GM23338 (cell line): ENCODE measurements around the gene SGK1. TPM values are rescaled to one million over a fixed set of nuclear protein-coding genes. Genes with fewer than 3 reads are reported as not detected.

Source experiments
- ATAC-seq: fragments of 200-7000 bp; cut with Tn5 transposase; 3 replicates; pipeline ENCODE4 v1.9.1; 2020
- DNase-seq: peaks from one replicate; pipeline ENCODE4 v3.0.0-alpha.2; 2015; ENCODE audit warnings: low spot score
- H2AFZ ChIP-seq: fragments of 200-600 bp; sonication (generic); 2 replicates; pipeline ENCODE4 v1.8.0; 2016; ENCODE audit warnings: antibody characterized with exemption, mild to moderate bottlenecking, moderate library complexity
- H3F3A ChIP-seq: fragments of 200-600 bp; sonication (generic); replicated peaks from 2 replicates; pipeline ENCODE4 v1.8.0; 2017; ENCODE audit warnings: antibody characterized with exemption, mixed run types, low read depth
- H3K27ac ChIP-seq: fragments of 200-600 bp; sonication (generic); 2 replicates; pipeline ENCODE4 v1.6.1; 2016; ENCODE audit warnings: low read depth
- H3K27me3 ChIP-seq: fragments of 200-600 bp; sonication (generic); 2 replicates; pipeline ENCODE4 v1.8.0; 2016; ENCODE audit warnings: mild to moderate bottlenecking, mixed run types, moderate library complexity; ENCODE audit not compliant: insufficient read depth
- H3K36me3 ChIP-seq: fragments of 200-600 bp; sonication (generic); 2 replicates; pipeline ENCODE4 v1.8.0; 2016; ENCODE audit warnings: mild to moderate bottlenecking; ENCODE audit not compliant: insufficient read depth
- H3K4me1 ChIP-seq: fragments of 200-600 bp; sonication (generic); 2 replicates; pipeline ENCODE4 v1.8.0; 2016; ENCODE audit warnings: mild to moderate bottlenecking, moderate library complexity; ENCODE audit not compliant: insufficient read depth
- H3K4me2 ChIP-seq: fragments of 200-600 bp; sonication (generic); 2 replicates; pipeline ENCODE4 v1.7.1; 2017; ENCODE audit warnings: mixed run types
- H3K4me3 ChIP-seq: fragments of 200-600 bp; sonication (generic); 2 replicates; pipeline ENCODE4 v1.6.1; 2016; ENCODE audit warnings: mixed run types
- H3K79me2 ChIP-seq: fragments of 200-600 bp; sonication (generic); replicated peaks from 2 replicates; pipeline ENCODE4 v1.8.0; 2017; ENCODE audit warnings: mild to moderate bottlenecking; ENCODE audit not compliant: insufficient read depth
- H3K9me2 ChIP-seq: fragments of 200-600 bp; sonication (generic); 2 replicates; pipeline ENCODE4 v1.8.0; 2017; ENCODE audit not compliant: insufficient read depth
- H4K20me1 ChIP-seq: fragments of 200-600 bp; sonication (generic); replicated peaks from 2 replicates; pipeline ENCODE4 v1.8.0; 2017; ENCODE audit warnings: mild to moderate bottlenecking; ENCODE audit not compliant: insufficient read depth
- H3K27ac Mint-ChIP-seq: 2 replicates; pipeline ENCODE4 v1.8.0; 2020; ENCODE audit warnings: inconsistent platforms, mild to moderate bottlenecking, moderate library complexity, mixed read lengths
- H3K27me3 Mint-ChIP-seq: 3 replicates; pipeline ENCODE4 v1.8.0; 2022; ENCODE audit warnings: low read depth, mild to moderate bottlenecking, moderate library complexity, mixed read lengths, inconsistent platforms; ENCODE audit not compliant: insufficient read depth, poor library complexity
- H3K36me3 Mint-ChIP-seq: 3 replicates; pipeline ENCODE4 v1.8.0; 2021; ENCODE audit warnings: low read depth, mild to moderate bottlenecking, inconsistent platforms, moderate library complexity, mixed read lengths
- H3K4me1 Mint-ChIP-seq: 3 replicates; pipeline ENCODE4 v1.8.0; 2020; ENCODE audit warnings: mild to moderate bottlenecking, inconsistent platforms, mixed read lengths
- H3K4me3 Mint-ChIP-seq: 3 replicates; pipeline ENCODE4 v1.8.0; 2021; ENCODE audit warnings: moderate library complexity, mild to moderate bottlenecking, inconsistent platforms, mixed read lengths
- H3K9me3 Mint-ChIP-seq: 3 replicates; pipeline ENCODE4 v1.8.0; 2020; ENCODE audit warnings: moderate library complexity, mild to moderate bottlenecking, inconsistent platforms, mixed read lengths
- EZH2 ChIP-seq: fragments of 200-600 bp; sonication (generic); IDR thresholded peaks from one replicate; pipeline ENCODE4 v1.8.0; 2017; ENCODE audit warnings: antibody characterized with exemption, mild to moderate bottlenecking, low read depth; ENCODE audit not compliant: unreplicated experiment
- JUNB ChIP-seq: IDR thresholded peaks from one replicate; pipeline ENCODE4 v1.6.1; 2016; ENCODE audit warnings: antibody characterized with exemption; ENCODE audit not compliant: unreplicated experiment
- POLR2AphosphoS5 ChIP-seq: IDR thresholded peaks from 2 replicates; pipeline ENCODE4 v1.6.1; 2016; ENCODE audit warnings: antibody characterized with exemption, low read depth
- ZNF331 ChIP-seq: fragments of 250-450 bp; sonication (Bioruptor Pico); IDR thresholded peaks from 2 replicates; pipeline ENCODE4 v1.5.0; 2020; ENCODE audit warnings: low read depth, mild to moderate bottlenecking, moderate library complexity
- polyA plus RNA-seq: library from polyadenylated mRNA; unstranded; fragments of >200 nt; fragmentation: Nextera tagmentation; extraction: Ambion mirVana; gene quantifications from 2 replicates; pipeline ENCODE4 v1.2.1, GENCODE V29; 2016
- total RNA-seq: library from RNA; depleted of rRNA; stranded (reverse); fragments of >200 nt; shearing (Covaris generic); gene quantifications from 2 replicates; pipeline ENCODE4 v1.2.3, GENCODE V29; 2014
- TF ChIP-seq, protein P1 (sequence below): fragments of 250-450 bp; sonication (Bioruptor Pico); IDR thresholded peaks from 2 replicates; pipeline ENCODE4 v1.5.0; 2020; ENCODE audit warnings: mild to moderate bottlenecking, moderate library complexity
- TF ChIP-seq, protein P2 (sequence below): IDR thresholded peaks from one replicate; pipeline ENCODE4 v1.6.1; 2018; ENCODE audit warnings: antibody characterized with exemption; ENCODE audit not compliant: unreplicated experiment

Gene SGK1
- total and polyA plus RNA-seq, 2 experiments from 2014 or later: 16.3 to 37.2 TPM

DNA sequence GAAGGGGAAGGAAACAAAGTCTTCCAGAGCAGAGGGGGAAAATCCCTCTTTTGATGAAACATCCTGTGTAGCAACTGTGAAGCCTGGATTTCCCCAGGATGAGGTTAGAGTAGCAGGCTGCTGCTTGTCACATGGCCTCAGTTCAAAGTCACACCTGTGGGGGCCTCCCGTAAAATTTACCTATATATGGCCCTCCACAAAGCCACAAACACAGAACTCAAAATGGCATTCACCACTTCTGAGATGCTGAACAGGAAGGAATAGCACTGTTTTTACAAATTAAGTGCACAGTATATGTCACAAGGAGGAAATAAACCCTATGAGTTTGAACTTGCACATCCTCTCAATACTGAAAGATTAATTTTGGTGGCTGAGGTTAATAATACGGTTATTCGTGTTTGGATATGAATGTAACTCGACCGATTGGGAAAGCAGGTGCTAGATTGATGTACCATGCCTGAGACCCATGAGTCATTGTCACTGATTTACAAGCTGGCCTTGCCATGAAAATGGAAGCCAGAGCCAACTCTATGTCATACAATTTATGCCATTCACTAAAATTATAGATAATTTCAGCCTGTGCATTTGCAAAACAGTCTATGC lies 70.6 kb downstream of the SGK1 start (continued):
- TF ChIP-seq, protein P1, sequence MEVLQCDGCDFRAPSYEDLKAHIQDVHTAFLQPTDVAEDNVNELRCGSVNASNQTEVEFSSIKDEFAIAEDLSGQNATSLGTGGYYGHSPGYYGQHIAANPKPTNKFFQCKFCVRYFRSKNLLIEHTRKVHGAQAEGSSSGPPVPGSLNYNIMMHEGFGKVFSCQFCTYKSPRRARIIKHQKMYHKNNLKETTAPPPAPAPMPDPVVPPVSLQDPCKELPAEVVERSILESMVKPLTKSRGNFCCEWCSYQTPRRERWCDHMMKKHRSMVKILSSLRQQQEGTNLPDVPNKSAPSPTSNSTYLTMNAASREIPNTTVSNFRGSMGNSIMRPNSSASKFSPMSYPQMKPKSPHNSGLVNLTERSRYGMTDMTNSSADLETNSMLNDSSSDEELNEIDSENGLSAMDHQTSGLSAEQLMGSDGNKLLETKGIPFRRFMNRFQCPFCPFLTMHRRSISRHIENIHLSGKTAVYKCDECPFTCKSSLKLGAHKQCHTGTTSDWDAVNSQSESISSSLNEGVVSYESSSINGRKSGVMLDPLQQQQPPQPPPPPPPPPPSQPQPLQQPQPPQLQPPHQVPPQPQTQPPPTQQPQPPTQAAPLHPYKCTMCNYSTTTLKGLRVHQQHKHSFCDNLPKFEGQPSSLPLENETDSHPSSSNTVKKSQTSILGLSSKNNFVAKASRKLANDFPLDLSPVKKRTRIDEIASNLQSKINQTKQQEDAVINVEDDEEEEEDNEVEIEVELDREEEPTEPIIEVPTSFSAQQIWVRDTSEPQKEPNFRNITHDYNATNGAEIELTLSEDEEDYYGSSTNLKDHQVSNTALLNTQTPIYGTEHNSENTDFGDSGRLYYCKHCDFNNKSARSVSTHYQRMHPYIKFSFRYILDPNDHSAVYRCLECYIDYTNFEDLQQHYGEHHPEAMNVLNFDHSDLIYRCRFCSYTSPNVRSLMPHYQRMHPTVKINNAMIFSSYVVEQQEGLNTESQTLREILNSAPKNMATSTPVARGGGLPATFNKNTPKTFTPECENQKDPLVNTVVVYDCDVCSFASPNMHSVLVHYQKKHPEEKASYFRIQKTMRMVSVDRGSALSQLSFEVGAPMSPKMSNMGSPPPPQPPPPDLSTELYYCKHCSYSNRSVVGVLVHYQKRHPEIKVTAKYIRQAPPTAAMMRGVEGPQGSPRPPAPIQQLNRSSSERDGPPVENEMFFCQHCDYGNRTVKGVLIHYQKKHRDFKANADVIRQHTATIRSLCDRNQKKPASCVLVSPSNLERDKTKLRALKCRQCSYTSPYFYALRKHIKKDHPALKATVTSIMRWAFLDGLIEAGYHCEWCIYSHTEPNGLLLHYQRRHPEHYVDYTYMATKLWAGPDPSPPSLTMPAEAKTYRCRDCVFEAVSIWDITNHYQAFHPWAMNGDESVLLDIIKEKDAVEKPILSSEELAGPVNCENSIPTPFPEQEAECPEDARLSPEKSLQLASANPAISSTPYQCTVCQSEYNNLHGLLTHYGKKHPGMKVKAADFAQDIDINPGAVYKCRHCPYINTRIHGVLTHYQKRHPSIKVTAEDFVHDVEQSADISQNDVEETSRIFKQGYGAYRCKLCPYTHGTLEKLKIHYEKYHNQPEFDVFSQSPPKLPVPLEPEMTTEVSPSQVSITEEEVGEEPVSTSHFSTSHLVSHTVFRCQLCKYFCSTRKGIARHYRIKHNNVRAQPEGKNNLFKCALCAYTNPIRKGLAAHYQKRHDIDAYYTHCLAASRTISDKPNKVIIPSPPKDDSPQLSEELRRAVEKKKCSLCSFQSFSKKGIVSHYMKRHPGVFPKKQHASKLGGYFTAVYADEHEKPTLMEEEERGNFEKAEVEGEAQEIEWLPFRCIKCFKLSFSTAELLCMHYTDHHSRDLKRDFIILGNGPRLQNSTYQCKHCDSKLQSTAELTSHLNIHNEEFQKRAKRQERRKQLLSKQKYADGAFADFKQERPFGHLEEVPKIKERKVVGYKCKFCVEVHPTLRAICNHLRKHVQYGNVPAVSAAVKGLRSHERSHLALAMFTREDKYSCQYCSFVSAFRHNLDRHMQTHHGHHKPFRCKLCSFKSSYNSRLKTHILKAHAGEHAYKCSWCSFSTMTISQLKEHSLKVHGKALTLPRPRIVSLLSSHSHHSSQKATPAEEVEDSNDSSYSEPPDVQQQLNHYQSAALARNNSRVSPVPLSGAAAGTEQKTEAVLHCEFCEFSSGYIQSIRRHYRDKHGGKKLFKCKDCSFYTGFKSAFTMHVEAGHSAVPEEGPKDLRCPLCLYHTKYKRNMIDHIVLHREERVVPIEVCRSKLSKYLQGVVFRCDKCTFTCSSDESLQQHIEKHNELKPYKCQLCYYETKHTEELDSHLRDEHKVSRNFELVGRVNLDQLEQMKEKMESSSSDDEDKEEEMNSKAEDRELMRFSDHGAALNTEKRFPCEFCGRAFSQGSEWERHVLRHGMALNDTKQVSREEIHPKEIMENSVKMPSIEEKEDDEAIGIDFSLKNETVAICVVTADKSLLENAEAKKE (CRISPR knock-in tag): no peak

DNA sequence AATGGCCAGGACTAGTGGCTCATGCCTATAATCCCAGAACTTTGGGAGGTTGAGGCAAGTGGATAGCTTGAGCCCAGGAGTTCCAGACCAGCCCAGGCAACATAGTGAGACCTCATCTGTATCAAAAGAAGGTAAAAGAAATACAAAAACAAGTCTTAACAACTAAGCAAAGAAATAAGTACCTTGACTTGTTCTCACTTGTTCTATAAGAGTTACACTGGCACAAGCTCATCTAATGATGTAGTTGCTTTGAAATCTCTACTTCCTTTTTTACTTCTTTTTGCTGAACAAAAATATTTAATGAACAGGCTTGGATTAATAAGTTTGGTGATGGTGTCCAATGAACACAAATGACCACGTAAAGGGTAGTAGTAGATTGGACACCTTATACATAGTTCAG lies 72.2 kb downstream of the SGK1 start:
- Histone ChIP-seq H3K4me2 (no peak overlapping the region), H3K27me3 (no peaks in the 10 kb centered on the region)

More for the DNA sequence above, 72.2 kb downstream of the SGK1 start:
- TF ChIP-seq EZH2 (no peak), ZNF331 (CRISPR knock-in tag) (no peak), JUNB (no peak), POLR2AphosphoS5 (no peak)
- TF ChIP-seq, protein P2, sequence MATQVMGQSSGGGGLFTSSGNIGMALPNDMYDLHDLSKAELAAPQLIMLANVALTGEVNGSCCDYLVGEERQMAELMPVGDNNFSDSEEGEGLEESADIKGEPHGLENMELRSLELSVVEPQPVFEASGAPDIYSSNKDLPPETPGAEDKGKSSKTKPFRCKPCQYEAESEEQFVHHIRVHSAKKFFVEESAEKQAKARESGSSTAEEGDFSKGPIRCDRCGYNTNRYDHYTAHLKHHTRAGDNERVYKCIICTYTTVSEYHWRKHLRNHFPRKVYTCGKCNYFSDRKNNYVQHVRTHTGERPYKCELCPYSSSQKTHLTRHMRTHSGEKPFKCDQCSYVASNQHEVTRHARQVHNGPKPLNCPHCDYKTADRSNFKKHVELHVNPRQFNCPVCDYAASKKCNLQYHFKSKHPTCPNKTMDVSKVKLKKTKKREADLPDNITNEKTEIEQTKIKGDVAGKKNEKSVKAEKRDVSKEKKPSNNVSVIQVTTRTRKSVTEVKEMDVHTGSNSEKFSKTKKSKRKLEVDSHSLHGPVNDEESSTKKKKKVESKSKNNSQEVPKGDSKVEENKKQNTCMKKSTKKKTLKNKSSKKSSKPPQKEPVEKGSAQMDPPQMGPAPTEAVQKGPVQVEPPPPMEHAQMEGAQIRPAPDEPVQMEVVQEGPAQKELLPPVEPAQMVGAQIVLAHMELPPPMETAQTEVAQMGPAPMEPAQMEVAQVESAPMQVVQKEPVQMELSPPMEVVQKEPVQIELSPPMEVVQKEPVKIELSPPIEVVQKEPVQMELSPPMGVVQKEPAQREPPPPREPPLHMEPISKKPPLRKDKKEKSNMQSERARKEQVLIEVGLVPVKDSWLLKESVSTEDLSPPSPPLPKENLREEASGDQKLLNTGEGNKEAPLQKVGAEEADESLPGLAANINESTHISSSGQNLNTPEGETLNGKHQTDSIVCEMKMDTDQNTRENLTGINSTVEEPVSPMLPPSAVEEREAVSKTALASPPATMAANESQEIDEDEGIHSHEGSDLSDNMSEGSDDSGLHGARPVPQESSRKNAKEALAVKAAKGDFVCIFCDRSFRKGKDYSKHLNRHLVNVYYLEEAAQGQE: no peak
- Histone ChIP-seq H4K20me1 (no peaks in the 10 kb centered on the region), H3F3A (no peaks in the 10 kb centered on the region), H3K4me3 (no peak overlapping the region), H2AFZ (no peak overlapping the region), H3K4me1 (peaks cover 3% of the 10 kb centered on the region; the same call in 1 of the 2 replicates), H3K79me2 (no peaks in the 10 kb centered on the region), H3K9me2 (no peaks in the 10 kb centered on the region), H3K36me3 (no peaks in the 10 kb centered on the region), H3K27ac (no peak overlapping the region)
- ATAC-seq: no peak
- H3K9me3 Mint-ChIP-seq: peaks cover 3% of the 10 kb centered on the region; the same call in 2 of the 3 replicates
- H3K36me3 Mint-ChIP-seq: peaks cover 3% of the 10 kb centered on the region; the same call in 1 of the 3 replicates
- H3K4me1 Mint-ChIP-seq: peaks cover 10% of the 10 kb centered on the region
- no peaks in the 10 kb centered on the region for H3K27me3 Mint-ChIP-seq
- DNase-seq: no peak
- no peak overlapping the region for H3K27ac Mint-ChIP-seq
- H3K4me3 Mint-ChIP-seq: no peak overlapping the region
